SU-DHL-6 (cell line): ENCODE data around the gene NOD2.

Experiments
- H2AFZ ChIP-seq: fragments of 200-600 bp; sonication (generic); 2 replicates; pipeline ENCODE4 v1.6.1; 2014; ENCODE audit warnings: low read depth, mild to moderate bottlenecking, moderate library complexity, mixed read lengths, antibody characterized with exemption, low read length; ENCODE audit not compliant: severe bottlenecking
- H3F3A ChIP-seq: fragments of 200-600 bp; shearing (Covaris generic); 2 replicates; pipeline ENCODE4 v1.6.0; 2016; ENCODE audit warnings: antibody characterized with exemption, mild to moderate bottlenecking; ENCODE audit not compliant: insufficient read depth
- H3K27ac ChIP-seq: fragments of 200-600 bp; sonication (generic); 2 replicates; pipeline ENCODE4 v1.5.1; 2016; ENCODE audit warnings: low read depth, mild to moderate bottlenecking, low read length, moderate library complexity, mixed read lengths
- H3K27me3 ChIP-seq: fragments of 200-600 bp; sonication (generic), shearing (Covaris generic); 2 replicates; pipeline ENCODE4 v1.6.0; 2014; ENCODE audit warnings: mild to moderate bottlenecking, low read length
- H3K36me3 ChIP-seq: fragments of 200-600 bp; sonication (generic); 2 replicates; pipeline ENCODE4 v1.6.1; 2014; ENCODE audit warnings: mild to moderate bottlenecking, low read length, mixed read lengths
- H3K4me2 ChIP-seq: fragments of 300-600, 200-600 bp; shearing (Covaris generic), sonication (generic); 2 replicates; pipeline ENCODE4 v1.6.0; 2014; ENCODE audit warnings: low read length, low read depth, mild to moderate bottlenecking; ENCODE audit not compliant: poor library complexity, severe bottlenecking
- H3K4me3 ChIP-seq: fragments of 200-600 bp; sonication (generic); 2 replicates; pipeline ENCODE4 v1.5.1; 2014; ENCODE audit warnings: antibody characterized with exemption, low read length, mild to moderate bottlenecking, mixed read lengths; ENCODE audit not compliant: insufficient read depth, poor library complexity, severe bottlenecking
- H3K79me2 ChIP-seq: fragments of 200-600 bp; sonication (generic); 2 replicates; pipeline ENCODE4 v1.6.1; 2014; ENCODE audit warnings: mild to moderate bottlenecking, low read length, moderate library complexity; ENCODE audit not compliant: insufficient read depth
- H3K9ac ChIP-seq: fragments of 200-600 bp; sonication (generic); 2 replicates; pipeline ENCODE4 v1.7.0; 2014; ENCODE audit warnings: mild to moderate bottlenecking, low read length
- H3K9me2 ChIP-seq: fragments of 200-600 bp; sonication (generic); replicated peaks from 2 replicates; pipeline ENCODE4 v1.6.1; 2014; ENCODE audit warnings: low read length; ENCODE audit not compliant: insufficient read depth
- H3K9me3 ChIP-seq: fragments of 200-600 bp; sonication (generic); 2 replicates; pipeline ENCODE4 v1.6.1; 2014; ENCODE audit warnings: low read length, mixed read lengths; ENCODE audit not compliant: insufficient read depth
- H4K20me1 ChIP-seq: fragments of 200-600 bp; sonication (generic); 2 replicates; pipeline ENCODE4 v1.6.1; 2014; ENCODE audit warnings: low read depth, mild to moderate bottlenecking, antibody characterized with exemption, low read length, moderate library complexity, mixed read lengths
- EZH2phosphoT487 ChIP-seq: fragments of 200-600 bp; sonication (generic), shearing (Covaris generic); conservative IDR thresholded peaks from 2 replicates; pipeline ENCODE4 v1.6.1; 2018; ENCODE audit warnings: mild to moderate bottlenecking, antibody characterized with exemption, low read length, moderate library complexity, mixed read lengths
- TF ChIP-seq, protein P1 (sequence below): fragments of 200-600 bp; sonication (generic); IDR thresholded peaks from one replicate; pipeline ENCODE4 v1.5.1; 2017; ENCODE audit warnings: antibody characterized with exemption, mild to moderate bottlenecking, low read length, moderate library complexity; ENCODE audit not compliant: insufficient read depth, poor library complexity, severe bottlenecking

NOD2 gene

DNA sequence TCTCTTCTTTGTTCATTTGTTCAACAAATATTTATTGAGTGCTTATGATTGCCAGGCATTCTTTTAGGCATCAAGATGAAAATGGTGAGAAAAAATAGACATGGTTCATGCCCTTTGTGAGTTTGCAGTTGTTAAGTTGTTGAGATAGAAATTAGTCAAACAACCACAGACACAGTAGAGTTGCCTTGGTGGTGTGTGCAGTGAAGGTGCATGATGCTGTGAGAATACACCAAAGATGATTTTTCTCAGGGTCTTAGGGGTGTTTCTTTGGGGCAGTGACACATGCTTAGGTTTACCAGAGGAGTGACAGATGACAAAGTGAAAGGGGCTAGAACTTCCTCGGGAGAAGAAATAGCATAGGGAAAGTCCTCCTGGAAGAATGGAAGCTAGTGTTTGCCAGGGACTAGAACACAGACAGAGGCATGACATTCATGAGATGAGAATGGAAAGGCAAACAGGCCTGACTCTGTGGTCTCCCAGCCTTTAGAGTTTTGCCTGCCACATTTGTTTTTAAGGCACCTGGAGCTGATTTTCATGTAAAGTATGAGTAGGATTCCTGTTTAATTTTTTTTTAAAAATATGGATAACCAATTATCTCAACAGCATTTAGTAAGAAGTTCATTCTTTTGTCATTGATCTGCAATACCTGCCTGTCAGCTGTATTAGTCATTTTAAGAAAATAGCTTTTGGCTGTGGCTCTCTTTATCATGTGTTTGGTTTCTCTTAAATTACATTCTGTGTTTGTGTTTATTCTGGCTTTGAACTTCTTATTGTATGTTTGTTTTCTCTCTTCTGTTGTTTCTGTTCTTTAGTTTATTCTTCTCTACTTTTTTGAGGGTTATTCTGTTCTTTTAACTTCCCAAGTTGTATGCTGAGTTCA, 85.1 kb downstream of the NOD2 start:
- no peaks in the 10 kb centered on the region for H4K20me1 ChIP-seq
- no peak overlapping the region for H3K27ac ChIP-seq
- no peak for TF ChIP-seq EZH2phosphoT487
- TF ChIP-seq, protein P1, sequence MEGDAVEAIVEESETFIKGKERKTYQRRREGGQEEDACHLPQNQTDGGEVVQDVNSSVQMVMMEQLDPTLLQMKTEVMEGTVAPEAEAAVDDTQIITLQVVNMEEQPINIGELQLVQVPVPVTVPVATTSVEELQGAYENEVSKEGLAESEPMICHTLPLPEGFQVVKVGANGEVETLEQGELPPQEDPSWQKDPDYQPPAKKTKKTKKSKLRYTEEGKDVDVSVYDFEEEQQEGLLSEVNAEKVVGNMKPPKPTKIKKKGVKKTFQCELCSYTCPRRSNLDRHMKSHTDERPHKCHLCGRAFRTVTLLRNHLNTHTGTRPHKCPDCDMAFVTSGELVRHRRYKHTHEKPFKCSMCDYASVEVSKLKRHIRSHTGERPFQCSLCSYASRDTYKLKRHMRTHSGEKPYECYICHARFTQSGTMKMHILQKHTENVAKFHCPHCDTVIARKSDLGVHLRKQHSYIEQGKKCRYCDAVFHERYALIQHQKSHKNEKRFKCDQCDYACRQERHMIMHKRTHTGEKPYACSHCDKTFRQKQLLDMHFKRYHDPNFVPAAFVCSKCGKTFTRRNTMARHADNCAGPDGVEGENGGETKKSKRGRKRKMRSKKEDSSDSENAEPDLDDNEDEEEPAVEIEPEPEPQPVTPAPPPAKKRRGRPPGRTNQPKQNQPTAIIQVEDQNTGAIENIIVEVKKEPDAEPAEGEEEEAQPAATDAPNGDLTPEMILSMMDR: no peak
- no peak overlapping the region for H3K9ac ChIP-seq
- no peak overlapping the region for H3K4me3 ChIP-seq
- H3K9me3 ChIP-seq: no peaks in the 10 kb centered on the region
- no peaks in the 10 kb centered on the region for H3K9me2 ChIP-seq
- H2AFZ ChIP-seq: no peak overlapping the region
- no peaks in the 10 kb centered on the region for H3K36me3 ChIP-seq
- H3K4me2 ChIP-seq: no peak overlapping the region
- H3K27me3 ChIP-seq: no peaks in the 10 kb centered on the region
- H3K79me2 ChIP-seq: no peaks in the 10 kb centered on the region
- H3F3A ChIP-seq: no peaks in the 10 kb centered on the region

DNA sequence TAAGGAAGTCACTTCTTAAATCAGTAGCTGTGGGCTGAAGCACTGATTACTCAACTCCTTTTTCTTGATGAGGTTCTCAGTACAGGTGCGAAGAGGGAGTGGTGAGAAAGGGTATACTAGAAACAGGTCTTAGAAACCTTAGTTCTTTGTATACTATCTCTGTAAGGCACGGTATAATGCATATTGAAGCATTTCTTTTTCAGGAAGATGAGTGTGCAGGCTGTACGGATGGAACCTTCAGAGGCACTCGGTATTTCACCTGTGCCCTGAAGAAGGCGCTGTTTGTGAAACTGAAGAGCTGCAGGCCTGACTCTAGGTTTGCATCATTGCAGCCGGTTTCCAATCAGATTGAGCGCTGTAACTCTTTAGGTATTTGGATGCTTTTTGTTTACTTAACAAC, 87.6 kb downstream of the NOD2 start:
- H3K9me2 ChIP-seq: no peaks in the 10 kb centered on the region
- no peak overlapping the region for H2AFZ ChIP-seq
- H3K9me3 ChIP-seq: no peaks in the 10 kb centered on the region
- H3K27ac ChIP-seq: no peak overlapping the region
- no peaks in the 10 kb centered on the region for H3K27me3 ChIP-seq
- TF ChIP-seq EZH2phosphoT487: no peak
- TF ChIP-seq, protein P1: no peak
- no peaks in the 10 kb centered on the region for H4K20me1 ChIP-seq
- no peaks in the 10 kb centered on the region for H3F3A ChIP-seq
- H3K79me2 ChIP-seq: no peaks in the 10 kb centered on the region
- H3K9ac ChIP-seq: no peak overlapping the region
- 0 out of 2 replicates have a peak, but pooled peaks cover 4% of the 10 kb centered on the region for H3K36me3 ChIP-seq
- H3K4me2 ChIP-seq: no peak overlapping the region
- no peak overlapping the region for H3K4me3 ChIP-seq

DNA sequence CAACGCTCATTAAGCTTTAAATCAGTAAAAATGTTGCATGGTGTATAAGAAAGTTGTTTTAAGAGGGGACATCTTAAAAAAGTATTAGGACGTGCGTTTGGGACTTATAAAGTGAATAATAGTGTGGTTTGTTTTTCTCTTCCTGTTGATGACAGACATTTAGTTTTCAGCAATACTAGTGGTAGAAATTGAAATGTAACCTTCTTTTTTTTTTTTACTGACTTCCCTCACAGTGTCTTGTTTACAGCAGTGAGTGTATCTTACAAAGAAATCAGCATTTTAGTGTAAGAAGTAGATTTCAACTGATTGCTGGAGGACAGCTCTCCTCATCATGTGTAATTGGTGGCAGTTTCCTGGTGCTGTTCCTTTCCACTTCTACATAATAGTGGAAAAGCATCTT, 88.1 kb downstream of the NOD2 start:
- no peaks in the 10 kb centered on the region for H3K9me2 ChIP-seq
- no peak overlapping the region for H3K9ac ChIP-seq
- H3F3A ChIP-seq: no peaks in the 10 kb centered on the region
- no peaks in the 10 kb centered on the region for H3K9me3 ChIP-seq
- H4K20me1 ChIP-seq: no peaks in the 10 kb centered on the region
- H3K4me3 ChIP-seq: no peak overlapping the region
- H3K36me3 ChIP-seq: 0 out of 2 replicates have a peak, but pooled peaks cover 4% of the 10 kb centered on the region
- H2AFZ ChIP-seq: no peak overlapping the region
- TF ChIP-seq, protein P1: no peak
- TF ChIP-seq EZH2phosphoT487: no peak
- no peak overlapping the region for H3K27ac ChIP-seq
- no peaks in the 10 kb centered on the region for H3K79me2 ChIP-seq
- H3K27me3 ChIP-seq: no peaks in the 10 kb centered on the region
- H3K4me2 ChIP-seq: no peak overlapping the region
